Right cardiac atrium (tissue), 5 donors: ENCODE data around the gene MCM7. TPM values are rescaled to one million over a fixed set of nuclear protein-coding genes. Genes with fewer than 3 reads are reported as not detected.

Experiments
- microRNA-seq, 2 donors: library from miRNA; unstranded; fragments of <30 nt; microRNA quantifications; one replicate each; pipeline ENCODE4 v1.2.0, GENCODE V29; 2020 to 2021
- polyA plus RNA-seq: library from polyadenylated mRNA; stranded (reverse); fragments of 200-250 nt; gene quantifications from one replicate; pipeline ENCODE4 v1.2.3, GENCODE V29; 2013
- total RNA-seq, 4 donors: library from RNA; stranded (reverse); fragmentation: NEBNext Ultra II Directional; extraction: Animal tissue kit (Norgen Biotek cat#: 25700); gene quantifications; one replicate each; pipeline ENCODE4 v1.2.1, GENCODE V29; 2021
- donor health status: healthy with polysubstance abuse.
- donor health status: DM: no; HTN: yes; CAD: no.
- donor health status: DM: no; HTN: no; CAD: no.
- donor health status: DM: no; HTN: yes; CAD: no; lungs with severe emphysema.
- donor health status: DM: yes; HTN: yes; CAD: no.

The MCM7 gene
- total and polyA plus RNA-seq, 5 donors, result 14.2 to 26.9 (median 20.0) TPM

Small RNA genes lying within 50 kb of the gene (microRNA-seq; reads per million reads assigned to microRNA genes)
- gene MIR106B (850 to 1,790 reads per million in 2 donors), gene MIR25 (141 to 368 reads per million in 2 donors), gene MIR93 (1,404 to 2,236 reads per million in 2 donors)

Other genes with a start within 250 kb of the MCM7 start
- under 1 TPM in 1 of 4 donors, not detected in 3; 0.43 TPM for gene OR2AE1, start 224.4 kb downstream of the MCM7 start, total RNA-seq
- 0.11 TPM for gene OR2AE1, start 224.4 kb downstream of the MCM7 start, polyA plus RNA-seq
- 10 to 100 TPM in 2 of 4 donors, 1 to 10 TPM in 2; 8.8 to 11.2 (median 10.0) TPM for gene TRIM4, start 181.9 kb downstream of the MCM7 start, total RNA-seq
- 7.6 TPM for gene TRIM4, start 181.9 kb downstream of the MCM7 start, polyA plus RNA-seq
- under 1 TPM in 2 of 4 donors, not detected in 2; 0.20 to 0.53 TPM for gene GJC3, start 171.8 kb downstream of the MCM7 start, total RNA-seq
- 0.43 TPM for gene GJC3, start 171.8 kb downstream of the MCM7 start, polyA plus RNA-seq
- 10 to 100 TPM; 10.7 to 28.8 (median 16.1) TPM for gene AZGP1, start 125.4 kb downstream of the MCM7 start, total RNA-seq
- 17.0 TPM for gene AZGP1, start 125.4 kb downstream of the MCM7 start, polyA plus RNA-seq
- 10 to 100 TPM; 39.7 to 52.7 (median 50.4) TPM for gene ZKSCAN1, start 85.8 kb downstream of the MCM7 start, total RNA-seq
- gene ZKSCAN1, start 85.8 kb downstream of the MCM7 start, polyA plus RNA-seq, result 9.8 TPM
- 1 to 10 TPM; 7.1 to 8.6 (median 7.7) TPM for gene ZSCAN21, start 51.6 kb downstream of the MCM7 start, total RNA-seq
- 6.2 TPM for gene ZSCAN21, start 51.6 kb downstream of the MCM7 start, polyA plus RNA-seq
- gene ZNF3, start 19.7 kb downstream of the MCM7 start, total RNA-seq, result 10 to 100 TPM; 17.8 to 18.2 (median 18.0) TPM
- gene ZNF3, start 19.7 kb downstream of the MCM7 start, polyA plus RNA-seq, result 12.1 TPM
- 100 to 1,000 TPM; 112 to 126 (median 117) TPM for gene COPS6, start 12.4 kb downstream of the MCM7 start, total RNA-seq
- gene COPS6, start 12.4 kb downstream of the MCM7 start, polyA plus RNA-seq, result 131 TPM
- 10 to 100 TPM; 10.1 to 15.4 (median 14.0) TPM for gene AP4M1, start 246 bp upstream of the MCM7 start, total RNA-seq
- 10.7 TPM for gene AP4M1, start 246 bp upstream of the MCM7 start, polyA plus RNA-seq
- gene TAF6, start 18.0 kb upstream of the MCM7 start, total RNA-seq, result 10 to 100 TPM; 29.7 to 37.7 (median 32.9) TPM
- gene TAF6, start 18.0 kb upstream of the MCM7 start, polyA plus RNA-seq, result 33.9 TPM
- 10 to 100 TPM in 3 of 4 donors, 1 to 10 TPM in 1; 9.1 to 14.7 (median 12.1) TPM for gene CNPY4, start 18.2 kb upstream of the MCM7 start, total RNA-seq
- gene CNPY4, start 18.2 kb upstream of the MCM7 start, polyA plus RNA-seq, result 13.9 TPM
- 1 to 10 TPM; 3.0 to 4.4 (median 3.5) TPM for gene MBLAC1, start 25.6 kb upstream of the MCM7 start, total RNA-seq
- 4.6 TPM for gene MBLAC1, start 25.6 kb upstream of the MCM7 start, polyA plus RNA-seq
- gene LAMTOR4, start 47.5 kb upstream of the MCM7 start, total RNA-seq, result 100 to 1,000 TPM in 2 of 4 donors, 10 to 100 TPM in 2; 88.7 to 118 (median 108) TPM
- gene LAMTOR4, start 47.5 kb upstream of the MCM7 start, polyA plus RNA-seq, result 193 TPM
- 10 to 100 TPM in 2 of 4 donors, 1 to 10 TPM in 2; 7.2 to 11.5 (median 9.7) TPM for gene TRAPPC14, start 57.3 kb upstream of the MCM7 start, total RNA-seq
- gene TRAPPC14, start 57.3 kb upstream of the MCM7 start, polyA plus RNA-seq, result 7.7 TPM
- 1 to 10 TPM; 2.0 to 3.5 (median 2.3) TPM for gene GAL3ST4, start 67.2 kb upstream of the MCM7 start, total RNA-seq
- 1.7 TPM for gene GAL3ST4, start 67.2 kb upstream of the MCM7 start, polyA plus RNA-seq
- gene GPC2, start 76.0 kb upstream of the MCM7 start, total RNA-seq, result under 1 TPM; 0.09 to 0.78 (median 0.29) TPM
- gene GPC2, start 76.0 kb upstream of the MCM7 start, polyA plus RNA-seq, result 0.38 TPM
- gene STAG3, start 76.5 kb upstream of the MCM7 start, total RNA-seq, result 1 to 10 TPM in 1 of 4 donors, under 1 TPM in 2, not detected in 1; 0.64 to 1.1 (median 0.91) TPM
- 0.41 TPM for gene STAG3, start 76.5 kb upstream of the MCM7 start, polyA plus RNA-seq
- gene PVRIG, start 118.6 kb upstream of the MCM7 start, total RNA-seq, result not detected
- gene PVRIG, start 118.6 kb upstream of the MCM7 start, polyA plus RNA-seq, result 0.07 TPM
- gene SPDYE3, start 206.3 kb upstream of the MCM7 start, total RNA-seq, result not detected
- 0.20 TPM for gene SPDYE3, start 206.3 kb upstream of the MCM7 start, polyA plus RNA-seq